PC-3 (cell line): ENCODE results near the gene EEF1E1. TPM values are rescaled to one million over a fixed set of nuclear protein-coding genes. Genes with fewer than 3 reads are reported as not detected.
A peak's percentile ranks its signal among the peaks of the same experiment; 100 is the strongest.

Experiments
- ATAC-seq: fragments of 200-7000 bp; cut with Tn5 transposase; 2 replicates; pipeline ENCODE4 v1.9.1; 2020; ENCODE audit warnings: mild to moderate bottlenecking, moderate library complexity
- BruUV-seq: library from RNA; stranded (reverse); fragments of 400-500 nt; replicated peaks from 2 replicates; lab custom pipeline; 2021; lab: Mats Ljungman, UMichigan
- CTCF ChIA-PET: fragments of 300-600 bp; sonication (Branson Sonifier 250); formaldehyde crosslinking; loops from one replicate; lab custom pipeline; 2022; ENCODE audit warnings: antibody characterized with exemption; lab: Charles Lee
- POLR2A ChIA-PET: fragments of 300-600 bp; sonication (Branson Sonifier 250); formaldehyde crosslinking; loops from one replicate; lab custom pipeline; 2022; ENCODE audit warnings: antibody characterized with exemption; ENCODE audit not compliant: unreplicated experiment; lab: Charles Lee
- DNase-seq: peaks from one replicate; pipeline ENCODE4 v3.0.0-alpha.2; 2015
- H2AFZ ChIP-seq: fragments of 300-600 bp; sonication (generic); 2 replicates; pipeline ENCODE4 v1.6.0; 2016; ENCODE audit warnings: antibody characterized with exemption, low read length
- H3F3A ChIP-seq: fragments of 300-600 bp; sonication (generic); one replicate; pipeline ENCODE4 v1.6.0; 2017; ENCODE audit warnings: antibody characterized with exemption, low read length, control low read depth, mild to moderate bottlenecking; ENCODE audit not compliant: unreplicated experiment
- H3K27ac ChIP-seq: fragments of 300-600 bp; sonication (generic); 2 replicates; pipeline ENCODE4 v1.5.1; 2016; ENCODE audit warnings: mild to moderate bottlenecking, low read length
- H3K27me3 ChIP-seq: fragments of 300-600 bp; sonication (generic); 2 replicates; pipeline ENCODE4 v1.6.1; 2016; ENCODE audit warnings: low read length, mixed read lengths
- H3K36me3 ChIP-seq: fragments of 300-600 bp; sonication (generic); 2 replicates; pipeline ENCODE4 v1.6.1; 2016; ENCODE audit warnings: low read depth, mixed run types, low read length, mixed read lengths
- H3K4me1 ChIP-seq: fragments of 300-600 bp; sonication (generic); 2 replicates; pipeline ENCODE4 v1.5.1; 2016; ENCODE audit warnings: low read length; ENCODE audit not compliant: insufficient read depth
- H3K4me2 ChIP-seq: fragments of 300-600 bp; sonication (generic); 2 replicates; pipeline ENCODE4 v1.6.0; 2016; ENCODE audit warnings: low read length
- H3K4me3 ChIP-seq: fragments of 300-600 bp; sonication (generic); 2 replicates; pipeline ENCODE4 v1.5.1; 2016; ENCODE audit warnings: mild to moderate bottlenecking, low read length, mixed read lengths
- H3K79me2 ChIP-seq: fragments of 300-600 bp; sonication (generic); 2 replicates; pipeline ENCODE4 v1.6.1; 2017; ENCODE audit warnings: low read length, mixed read lengths
- H3K9ac ChIP-seq: fragments of 300-600 bp; sonication (generic); 2 replicates; pipeline ENCODE4 v1.6.0; 2016; ENCODE audit warnings: mild to moderate bottlenecking, low read length
- H3K9me2 ChIP-seq: fragments of 300-600 bp; sonication (generic); replicated peaks from 2 replicates; pipeline ENCODE4 v1.6.1; 2016; ENCODE audit warnings: mixed run types, low read length, mixed read lengths
- H3K9me3 ChIP-seq: fragments of 300-600 bp; sonication (generic); 2 replicates; pipeline ENCODE4 v1.6.1; 2016; ENCODE audit warnings: low read length, mixed read lengths
- H4K20me1 ChIP-seq: fragments of 300-600 bp; sonication (generic); 2 replicates; pipeline ENCODE4 v1.6.1; 2016; ENCODE audit warnings: low read length, mixed read lengths
- EZH2 ChIP-seq: fragments of 300-600 bp; sonication (generic); IDR thresholded peaks from one replicate; pipeline ENCODE4 v1.6.1; 2017; ENCODE audit warnings: antibody characterized with exemption, mild to moderate bottlenecking, low read length; ENCODE audit not compliant: unreplicated experiment
- EZH2phosphoT487 ChIP-seq: fragments of 300-600 bp; sonication (generic); IDR thresholded peaks from 2 replicates; pipeline ENCODE4 v1.6.1; 2018; ENCODE audit warnings: mild to moderate bottlenecking, antibody characterized with exemption, low read length, borderline replicate concordance
- intact Hi-C: fragments of 100-400 bp; cut with micrococcal nuclease; formaldehyde crosslinking; loops from 2 replicates; pipeline ENCODE4 v1.9.0; 2023
- total RNA-seq: library from RNA; depleted of rRNA; stranded (reverse); fragments of >200 nt; gene quantifications from 2 replicates; pipeline ENCODE4 v1.2.3, GENCODE V29; 2014
- TF ChIP-seq, protein P1 (sequence below): fragments of 300-600 bp; sonication (generic); conservative IDR thresholded peaks from 2 replicates; pipeline ENCODE4 v1.5.1; 2017; ENCODE audit warnings: antibody characterized with exemption, low read depth, mild to moderate bottlenecking, low read length

Gene EEF1E1
- total RNA-seq, 1 experiment from 2014 or later: 72.6 TPM

DNA sequence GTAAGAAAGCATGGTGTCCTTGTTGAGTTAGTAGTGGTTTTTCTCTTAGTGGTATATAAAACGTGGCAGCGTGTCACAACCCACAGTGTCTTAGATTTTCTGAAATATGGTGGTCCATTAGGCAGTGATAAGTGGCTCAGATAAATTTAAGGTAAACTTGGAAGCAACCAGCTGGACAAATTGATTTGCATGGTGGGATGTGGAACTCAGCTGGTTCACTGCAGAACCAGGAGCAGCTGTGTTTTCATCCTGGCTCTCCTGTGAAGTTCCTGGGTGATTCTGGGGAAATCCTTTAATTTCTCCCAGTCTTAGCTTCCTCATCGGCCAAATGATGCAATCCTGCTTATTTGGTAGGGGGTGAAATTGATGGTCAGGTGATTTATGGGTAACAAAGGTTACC, 32.9 kb upstream of the EEF1E1 start:
- Histone ChIP-seq H3K4me3 (no peak overlapping the region), H2AFZ (no peak overlapping the region), H3K4me2 (no peak overlapping the region), H3K27me3 (peaks cover 68% of the 10 kb centered on the region), H3K4me1 (no peaks in the 10 kb centered on the region), H3K27ac (no peak overlapping the region), H3K36me3 (no peaks in the 10 kb centered on the region), H3K9me2 (no peaks in the 10 kb centered on the region), H3K79me2 (no peaks in the 10 kb centered on the region), H3K9me3 (no peaks in the 10 kb centered on the region), H3K9ac (no peak overlapping the region), H4K20me1 (no peaks in the 10 kb centered on the region), H3F3A (no peaks in the 10 kb centered on the region)
- CTCF ChIA-PET: no interaction called here
- no TSS peak for BruUV-seq
- ATAC-seq: no peak
- intact Hi-C loops: no loop called here
- TF ChIP-seq EZH2 (no peak), EZH2phosphoT487 (no peak)
- TF ChIP-seq, protein P1, sequence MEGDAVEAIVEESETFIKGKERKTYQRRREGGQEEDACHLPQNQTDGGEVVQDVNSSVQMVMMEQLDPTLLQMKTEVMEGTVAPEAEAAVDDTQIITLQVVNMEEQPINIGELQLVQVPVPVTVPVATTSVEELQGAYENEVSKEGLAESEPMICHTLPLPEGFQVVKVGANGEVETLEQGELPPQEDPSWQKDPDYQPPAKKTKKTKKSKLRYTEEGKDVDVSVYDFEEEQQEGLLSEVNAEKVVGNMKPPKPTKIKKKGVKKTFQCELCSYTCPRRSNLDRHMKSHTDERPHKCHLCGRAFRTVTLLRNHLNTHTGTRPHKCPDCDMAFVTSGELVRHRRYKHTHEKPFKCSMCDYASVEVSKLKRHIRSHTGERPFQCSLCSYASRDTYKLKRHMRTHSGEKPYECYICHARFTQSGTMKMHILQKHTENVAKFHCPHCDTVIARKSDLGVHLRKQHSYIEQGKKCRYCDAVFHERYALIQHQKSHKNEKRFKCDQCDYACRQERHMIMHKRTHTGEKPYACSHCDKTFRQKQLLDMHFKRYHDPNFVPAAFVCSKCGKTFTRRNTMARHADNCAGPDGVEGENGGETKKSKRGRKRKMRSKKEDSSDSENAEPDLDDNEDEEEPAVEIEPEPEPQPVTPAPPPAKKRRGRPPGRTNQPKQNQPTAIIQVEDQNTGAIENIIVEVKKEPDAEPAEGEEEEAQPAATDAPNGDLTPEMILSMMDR: no peak
- POLR2A ChIA-PET: no interaction called here
- no peak for DNase-seq

DNA sequence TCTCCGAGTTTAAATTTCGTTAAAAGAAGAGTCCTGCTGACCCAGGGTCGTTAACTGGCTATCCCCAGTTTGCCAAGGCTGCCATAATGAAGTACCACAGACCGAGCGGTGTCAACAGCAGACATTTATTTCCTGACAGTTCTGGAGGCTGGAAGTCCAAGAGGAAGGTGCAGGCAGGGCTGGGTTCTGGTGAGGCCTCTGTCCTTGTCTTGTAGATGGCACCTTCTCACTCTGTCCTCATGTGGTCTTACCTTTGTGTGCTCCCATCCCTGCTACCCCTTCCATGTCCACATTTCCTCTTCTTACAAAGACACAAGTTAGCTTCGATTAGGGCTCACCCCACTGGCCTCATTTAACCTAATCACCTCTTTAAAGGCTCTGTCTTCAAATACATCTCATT, 29.8 kb upstream of the EEF1E1 start:
- Histone ChIP-seq H3K9me2 (no peaks in the 10 kb centered on the region), H3K4me3 (no peak overlapping the region), H2AFZ (no peak overlapping the region), H3K79me2 (no peaks in the 10 kb centered on the region), H3K36me3 (no peaks in the 10 kb centered on the region), H3K4me1 (no peaks in the 10 kb centered on the region), H3K9ac (no peak overlapping the region), H4K20me1 (no peaks in the 10 kb centered on the region), H3K4me2 (no peak overlapping the region), H3K9me3 (no peaks in the 10 kb centered on the region), H3F3A (no peaks in the 10 kb centered on the region), H3K27me3 (peaks cover 64% of the 10 kb centered on the region), H3K27ac (no peak overlapping the region)
- CTCF ChIA-PET: interaction anchor here (0.7 to 3.4 kb wide), 2 partner anchors 88 to 288 kb away, joined by 3 to 61 read pairs; no protein-coding TSS in a partner anchor
- ATAC-seq (no peak), DNase-seq (no peak)
- TF ChIP-seq EZH2: no peak
- no peak for TF ChIP-seq EZH2phosphoT487
- TF ChIP-seq, protein P1: no peak
- intact Hi-C loops: no loop called here
- POLR2A ChIA-PET: no interaction called here
- no TSS peak for BruUV-seq

DNA sequence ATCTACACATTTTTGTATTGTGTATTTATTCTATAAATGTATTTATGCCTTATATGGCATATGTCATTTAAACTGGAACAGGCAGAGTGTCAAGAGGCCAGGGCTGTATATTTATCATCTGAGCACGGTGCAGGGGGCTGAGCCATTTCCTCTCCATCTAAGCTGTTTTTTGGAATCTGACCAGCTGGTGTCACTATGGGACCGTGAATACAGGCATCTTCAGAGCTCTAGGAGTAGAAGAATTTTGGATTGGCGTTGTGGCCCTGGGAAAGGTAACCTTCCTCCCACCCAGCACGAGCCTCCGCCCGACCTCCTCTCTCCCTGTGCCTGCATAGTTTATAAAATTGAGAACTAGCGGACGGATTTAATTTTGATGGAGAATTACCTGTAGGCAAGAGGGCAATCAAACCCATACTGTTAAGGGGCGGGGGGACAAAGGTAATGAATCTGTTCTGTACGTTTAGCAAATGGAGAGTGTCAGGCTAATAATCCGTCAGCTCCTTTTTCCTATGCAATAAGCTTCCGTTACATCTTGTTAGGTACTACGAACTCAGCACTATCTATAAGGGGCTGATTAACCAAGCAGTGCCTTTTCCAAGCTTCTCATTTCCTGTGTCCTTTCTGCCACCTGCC, 29.0 kb upstream of the EEF1E1 start:
- Histone ChIP-seq H3K4me3 (no peak overlapping the region), H3K9ac (no peak overlapping the region), H3K4me1 (no peaks in the 10 kb centered on the region), H3K9me3 (no peaks in the 10 kb centered on the region), H3K79me2 (no peaks in the 10 kb centered on the region), H4K20me1 (no peaks in the 10 kb centered on the region), H3K9me2 (no peaks in the 10 kb centered on the region), H3K27me3 (peaks cover 57% of the 10 kb centered on the region), H2AFZ (no peak overlapping the region), H3K4me2 (no peak overlapping the region), H3K36me3 (no peaks in the 10 kb centered on the region), H3F3A (no peaks in the 10 kb centered on the region), H3K27ac (no peak overlapping the region)
- DNase-seq (peak; percentile 87), ATAC-seq (peak; percentile 99)
- no TSS peak for BruUV-seq
- POLR2A ChIA-PET: no interaction called here
- CTCF ChIA-PET: interaction anchor here (0.6 to 3.4 kb wide), 3 partner anchors 83 to 288 kb away, joined by 3 to 61 read pairs (median 7); no protein-coding TSS in a partner anchor
- no peak for TF ChIP-seq EZH2phosphoT487
- TF ChIP-seq, protein P1: peak; percentile 88
- no peak for TF ChIP-seq EZH2
- intact Hi-C loops: loop anchor here (1.0 kb wide), 1 partner anchor 88 kb away; no protein-coding TSS in a partner anchor
